K562 (cell line): ENCODE results near the gene FOXE1. TPM values are rescaled to one million over a fixed set of nuclear protein-coding genes. Genes with fewer than 3 reads are reported as not detected.

Experiments used
- ATAC-seq: fragments of 200-7000 bp; cut with Tn5 transposase; 3 replicates; pipeline ENCODE4 v1.9.1; 2020; ENCODE audit warnings: moderate library complexity
- BruUV-seq: library from RNA; stranded (reverse); fragments of 400-500 nt; replicated peaks from 2 replicates; lab custom pipeline; 2021; lab: Mats Ljungman, UMichigan
- CTCF ChIA-PET: fragments of 300-600 bp; formaldehyde crosslinking; extraction: SDS; loops from one replicate; lab custom pipeline; 2021; ENCODE audit warnings: low intra/inter-chr PET ratio; lab: Yijun Ruan, JAX
- POLR2A ChIA-PET: fragments of 300-600, 350-650 bp; sonication (Branson Sonifier 250); formaldehyde crosslinking; extraction: SDS; loops from one replicate; lab custom pipeline; 2021; ENCODE audit warnings: antibody characterized with exemption, inconsistent platforms; lab: Yijun Ruan, JAX
- DNase-seq, 4 experiments: peaks; one replicate each; pipeline versions ENCODE4 v3.0.0 to v3.0.0-alpha.2; 2011 to 2018; ENCODE audit warnings: low spot score in 3 of 4, mixed read lengths in 3 of 4; ENCODE audit errors: extremely low read depth in 1 of 4
- FAIRE-seq: peaks from 2 replicates; lab custom pipeline; 2011; peaks lifted over from hg19 to GRCh38; lab: Jason Lieb, UNC
- H2AFZ ChIP-seq: 2 replicates; pipeline ENCODE4 v1.6.0; 2011; ENCODE audit warnings: low read depth, low read length, control low read depth, inconsistent platforms
- H3K27ac ChIP-seq: fragments of 200-600 bp; 3 replicates; pipeline ENCODE4 v1.8.0; 2011; ENCODE audit warnings: low read depth, mild to moderate bottlenecking, control low read depth, inconsistent platforms, low read length, moderate library complexity, mixed read lengths; ENCODE audit errors: extremely low read depth
- H3K27me3 ChIP-seq, 2 experiments: fragments of 300-600 bp in 1 of 2; 2 replicates in 1 of 2; 3 replicates in 1 of 2; pipeline versions ENCODE4 v1.6.0 to v1.8.0; 2011; ENCODE audit warnings: inconsistent platforms in 2 of 2, low read length in 2 of 2, mild to moderate bottlenecking in 1 of 2, mixed read lengths in 1 of 2, moderate library complexity in 1 of 2; ENCODE audit not compliant: control insufficient read depth in 2 of 2, insufficient read depth in 2 of 2
- H3K36me3 ChIP-seq: fragments of 300-600 bp; 3 replicates; pipeline ENCODE4 v1.8.0; 2011; ENCODE audit warnings: mild to moderate bottlenecking, low read length, inconsistent platforms; ENCODE audit not compliant: control insufficient read depth, insufficient read depth
- H3K4me1 ChIP-seq, 2 experiments: fragments of 200-600 bp in 1 of 2; replicated peaks in 1 of 2; 2 replicates in 1 of 2; 3 replicates in 1 of 2; pipeline versions ENCODE4 v1.5.1 to v1.8.0; 2011; ENCODE audit warnings: inconsistent platforms in 2 of 2, low read length in 2 of 2, mild to moderate bottlenecking in 1 of 2, mixed read lengths in 1 of 2, moderate library complexity in 1 of 2; ENCODE audit not compliant: control insufficient read depth in 2 of 2, insufficient read depth in 2 of 2
- H3K4me2 ChIP-seq: 2 replicates; pipeline ENCODE4 v1.6.1; 2011; ENCODE audit warnings: low read length, control low read depth, inconsistent platforms, mixed read lengths; ENCODE audit not compliant: insufficient read depth
- H3K4me3 ChIP-seq: fragments of 200-600 bp; sonication (generic), shearing (Covaris generic); 2 replicates; pipeline ENCODE4 v1.5.1; 2016; ENCODE audit warnings: control low read depth, inconsistent platforms
- H3K79me2 ChIP-seq: fragments of 200-600 bp; 3 replicates; pipeline ENCODE4 v1.8.0; 2011; ENCODE audit warnings: low read length, inconsistent platforms; ENCODE audit not compliant: control insufficient read depth, insufficient read depth
- H3K9ac ChIP-seq, 2 experiments: 2 replicates each; pipeline versions ENCODE4 v1.6.0 to v1.6.1; 2011; ENCODE audit warnings: low read depth in 2 of 2, low read length in 2 of 2, control low read depth in 1 of 2, inconsistent platforms in 1 of 2, mild to moderate bottlenecking in 1 of 2, mixed read lengths in 1 of 2; ENCODE audit not compliant: insufficient read depth in 1 of 2
- H3K9me1 ChIP-seq: one replicate; pipeline ENCODE4 v1.6.0; 2011; ENCODE audit warnings: inconsistent platforms, mild to moderate bottlenecking, low read length, moderate library complexity; ENCODE audit not compliant: control insufficient read depth, insufficient read depth
- H3K9me3 ChIP-seq: replicated peaks from 2 replicates; pipeline ENCODE4 v1.5.1; 2011; ENCODE audit warnings: low read depth, low read length, inconsistent platforms; ENCODE audit not compliant: control insufficient read depth, insufficient read depth
- H4K20me1 ChIP-seq: replicated peaks from 2 replicates; pipeline ENCODE4 v1.6.1; 2011; ENCODE audit warnings: low read length, inconsistent platforms, mixed read lengths; ENCODE audit not compliant: control insufficient read depth, insufficient read depth
- CHD4 ChIP-seq: fragments of 200-600 bp; sonication (generic); IDR thresholded peaks from 3 replicates; pipeline ENCODE4 v1.6.1; 2012; ENCODE audit warnings: low read depth, mild to moderate bottlenecking, mixed read lengths, low read length, inconsistent platforms; ENCODE audit not compliant: insufficient read depth, insufficient replicate concordance, poor library complexity, severe bottlenecking
- CSDE1 ChIP-seq, 2 experiments: fragments of 450-650 bp; IDR thresholded peaks; 2 replicates each; pipeline ENCODE4 v1.6.1; 2016; ENCODE audit warnings: mild to moderate bottlenecking in 1 of 2
- HIVEP1 ChIP-seq: fragments of 250-450 bp; sonication (Bioruptor Pico); IDR thresholded peaks from 2 replicates; pipeline ENCODE4 v1.4.0; 2020; ENCODE audit warnings: mild to moderate bottlenecking
- IRF1 ChIP-seq: sonication (generic); formaldehyde crosslinking; IDR thresholded peaks from 2 replicates; pipeline ENCODE4 v1.8.0; 2022; ENCODE audit warnings: missing genetic modification reagents, mild to moderate bottlenecking, borderline replicate concordance
- MCM7 ChIP-seq, 2 experiments: fragments of 450-650 bp; IDR thresholded peaks; 2 replicates each; pipeline ENCODE4 v1.6.1; 2016 to 2018
- SRF ChIP-seq, 2 experiments: fragments of 250-450, 450-650 bp in 1 of 2; sonication (Bioruptor Pico) in 1 of 2; sonication (generic) in 1 of 2; formaldehyde crosslinking; IDR thresholded peaks; 2 replicates each; pipeline versions ENCODE4 v1.5.0 to v1.5.1; 2020 to 2022; ENCODE audit warnings: mild to moderate bottlenecking in 1 of 2, missing genetic modification reagents in 1 of 2
- STAT5B ChIP-seq: fragments of 250-450 bp; sonication (Bioruptor Pico); IDR thresholded peaks from 2 replicates; pipeline ENCODE4 v1.8.0; 2021; ENCODE audit warnings: mild to moderate bottlenecking, inconsistent platforms
- ZNF212 ChIP-seq: fragments of 450-650 bp; formaldehyde crosslinking; IDR thresholded peaks from 2 replicates; pipeline ENCODE4 v1.4.0; 2020; ENCODE audit warnings: mild to moderate bottlenecking
- ZNF347 ChIP-seq: fragments of 450-650 bp; formaldehyde crosslinking; IDR thresholded peaks from 2 replicates; pipeline ENCODE4 v1.4.0; 2020; ENCODE audit warnings: low read depth, mild to moderate bottlenecking, moderate library complexity
- WGBS: fragments of 100-300 bp; shearing (Covaris generic); methylation state at CpG from one replicate; pipeline ENCODE4 v1.1.6; 2016; ENCODE audit warnings: low coverage, mixed read lengths; ENCODE audit not compliant: insufficient coverage; ENCODE audit errors: missing lambda C conversion rate; 5-methylcytosine and 5-hydroxymethylcytosine counted together
- in situ Hi-C: fragments of 300-500 bp; cut with MboI; formaldehyde crosslinking; loops from 4 replicates; pipeline ENCODE4 v1.15.0; 2018; ENCODE audit warnings: inconsistent platforms, mixed read lengths
- intact Hi-C: fragments of 100-400 bp; cut with micrococcal nuclease; formaldehyde crosslinking; loops from 2 replicates; pipeline ENCODE4 v1.14.2; 2022
- polyA plus RNA-seq, 8 experiments: library from polyadenylated mRNA; depleted of rRNA in 4 of 8; stranded (reverse) in 5 of 8; unstranded in 3 of 8; fragments of >200 nt; fragmentation: Nextera tagmentation in 2 of 8; fragmentation: Illumina TruSeq in 1 of 8; extraction: Ambion mirVana in 2 of 8; extraction: Trizol in 1 of 8; gene quantifications; 2 replicates each; pipeline versions ENCODE4 v1.2.1 to v1.2.3, GENCODE V29; 2011 to 2014; ENCODE audit warnings: inconsistent platforms in 1 of 8, missing spikeins in 1 of 8
- total RNA-seq, 7 experiments: library from RNA; depleted of rRNA in 6 of 7; stranded (reverse); fragments of >200 nt in 6 of 7; fragmentation: Illumina TruSeq in 2 of 7; extraction: Trizol in 2 of 7; gene quantifications; 2 replicates each; pipeline versions ENCODE4 v1.2.1 to v1.2.3, GENCODE V29; 2011 to 2021; ENCODE audit warnings: low replicate concordance in 1 of 7

The FOXE1 gene
- total and polyA plus RNA-seq, 9 of the 15 experiments (the other 6 are each of a cell fraction or from before 2014, with no cell fraction given) = not detected

GRCh38 chr9:97851446-97851883 is 1.6 kb upstream of the FOXE1 start:
- Histone ChIP-seq H3K9ac (peak overlapping the region in 1 of 2 experiments; percentile 58; a peak in 1 of 4 replicates), H3K4me3 (no peak overlapping the region), H3K9me3 (no peaks in the 10 kb centered on the region), H2AFZ (no peak overlapping the region), H3K4me2 (no peak overlapping the region), H3K4me1 (peaks cover 0 to 14% of the 10 kb centered on the region in 2 experiments; a peak in 2 of 5 replicates), H4K20me1 (no peaks in the 10 kb centered on the region), H3K27ac (no peak overlapping the region), H3K79me2 (no peaks in the 10 kb centered on the region), H3K27me3 (peaks cover 40 to 57% of the 10 kb centered on the region in 2 experiments), H3K9me1 (no peaks in the 10 kb centered on the region)
- whole genome bisulfite sequencing = 12% methylated on average over 21 of the region's 23 CpGs
- ChIA-PET POLR2A (interaction anchor here (0.6 kb wide), 1 partner anchor 614 kb away, joined by 3 read pairs; no protein-coding TSS in a partner anchor), CTCF (no interaction called here)
- BruUV-seq = no TSS peak
- no peak for FAIRE-seq
- ATAC-seq = no peak
- intact Hi-C loops (no loop called here), in situ Hi-C loops (no loop called here)
- no peak for DNase-seq
- no peak for TF ChIP-seq IRF1 (CRISPR knock-in tag)
- TF ChIP-seq HIVEP1 (CRISPR knock-in tag) = no peak
- TF ChIP-seq SRF (CRISPR knock-in tag; IDR thresholded peaks at IDR 0.05) = no peak
- no peak for TF ChIP-seq MCM7 (IDR thresholded peaks at IDR 0.05)
- no peak for TF ChIP-seq STAT5B (CRISPR knock-in tag)
- no peak for TF ChIP-seq ZNF347 (CRISPR knock-in tag)
- TF ChIP-seq CSDE1 (IDR thresholded peaks at IDR 0.05) = no peak
- no peak for TF ChIP-seq ZNF212 (CRISPR knock-in tag)
- TF ChIP-seq CHD4 = no peak
- TF ChIP-seq, all 486 proteins: peak for 0
- H3K36me3 ChIP-seq = no peaks in the 10 kb centered on the region
